ENCODE measurements around the gene AHCYL2. TPM values are rescaled to one million over a fixed set of nuclear protein-coding genes. Genes with fewer than 3 reads are reported as not detected.

Gene AHCYL2
- total RNA-seq, 1 experiment from 2014 or later: 23.2 TPM

GRCh38 chr7:129282865-129283264 is 58.0 kb downstream of the AHCYL2 start:
- Histone ChIP-seq H2AK5ac (ENCODE audit: insufficient read length, low read length) (no peak overlapping the region), H3K23me2 (ENCODE audit: insufficient read length, low read depth, low read length, poor library complexity, severe bottlenecking) (no peaks in the 10 kb centered on the region), H3K4me2 (ENCODE audit: insufficient read depth, insufficient read length, low read length) (no peak overlapping the region), H2AFZ (ENCODE audit: low read length) (no peak overlapping the region), H3K4me1 (ENCODE audit: insufficient read depth, low read length) (peaks cover 3% of the 10 kb centered on the region; the same call in 1 of the 2 replicates), H4K20me1 (ENCODE audit: control insufficient read depth, insufficient read depth, insufficient read length) (no peaks in the 10 kb centered on the region), H2BK15ac (ENCODE audit: low read depth, low read length) (no peak overlapping the region), H2BK5ac (ENCODE audit: insufficient read length, low read length) (no peak overlapping the region), H3K79me2 (ENCODE audit: insufficient read depth, low read length) (no peaks in the 10 kb centered on the region), H3K4ac (ENCODE audit: low read depth, low read length) (no peak overlapping the region), H3K23ac (ENCODE audit: insufficient read length, low read depth, low read length) (no peak overlapping the region), H3K27me3 (ENCODE audit: insufficient read depth, low read length) (no peaks in the 10 kb centered on the region), H2BK12ac (ENCODE audit: insufficient read length, low read depth, low read length) (no peak overlapping the region), H4K5ac (ENCODE audit: insufficient read length, low read depth, low read length) (no peak overlapping the region), H3K9ac (ENCODE audit: extremely low read depth, insufficient read length, low read length) (no peak overlapping the region), H3T11ph (ENCODE audit: low read length) (no peak overlapping the region), H2BK20ac (ENCODE audit: low read depth, low read length, poor library complexity, severe bottlenecking) (no peak overlapping the region), H3K14ac (ENCODE audit: insufficient read depth, low read length) (no peak overlapping the region), H3K56ac (ENCODE audit: insufficient read length, low read depth, low read length) (no peak overlapping the region), H4K8ac (replicated peaks; ENCODE audit: insufficient read length, low read depth, low read length) (no peak overlapping the region), H3K27ac (ENCODE audit: insufficient read length, low read depth, low read length) (no peak overlapping the region), H2BK120ac (ENCODE audit: low read depth, low read length, poor library complexity, severe bottlenecking) (no peak overlapping the region), H3K18ac (ENCODE audit: insufficient read length, low read depth, low read length) (no peak overlapping the region), H3K79me1 (ENCODE audit: insufficient read depth, low read depth, low read length, poor library complexity, severe bottlenecking) (no peaks in the 10 kb centered on the region), H4K91ac (ENCODE audit: insufficient read length, low read depth, low read length) (no peak overlapping the region), H3K9me3 (ENCODE audit: control insufficient read depth, low read depth, low read length) (no peaks in the 10 kb centered on the region)
- peaks cover 32% of the 10 kb centered on the region in 2 experiments for H3K4me1 Mint-ChIP-seq
- no peaks in the 10 kb centered on the region for H3K9me3 Mint-ChIP-seq
- no peak overlapping the region for H3K4me3 Mint-ChIP-seq
- H3K36me3 Mint-ChIP-seq (ENCODE audit: insufficient read depth in 1 of 3, low read depth in 3 of 3): peaks cover 0 to 8% (median 0%) of the 10 kb centered on the region in 3 experiments; a peak in 2 of 7 replicates
- no CpG with 5 or more reads among the region's 5 CpGs for WGBS (ENCODE audit: extremely low coverage, insufficient read length, low lambda C conversion rate)
- TF ChIP-seq CTCF (conservative IDR thresholded peaks at IDR 0.05): no peak
- no peaks in the 10 kb centered on the region for H3K27me3 Mint-ChIP-seq (ENCODE audit: low read depth)
- no peak for DNase-seq
- peak overlapping the region in 1 of 3 experiments; percentile 27; a peak in 2 of 7 replicates for H3K27ac Mint-ChIP-seq

All from H9 (cell line).